Ovary (tissue), 9 donors: ENCODE results near the gene LOXL1. TPM values are rescaled to one million over a fixed set of nuclear protein-coding genes. Genes with fewer than 3 reads are reported as not detected.

Source experiments
- DNase-seq, 5 donors: peaks; one replicate each; pipeline ENCODE4 v3.0.0-alpha.2; 2019 to 2020
- H3K27ac ChIP-seq, 2 donors: fragments of 200-600 bp; one replicate each; pipeline versions ENCODE4 v1.5.1 to v1.8.0; 2019 to 2022
- H3K27me3 ChIP-seq: fragments of 200-600 bp; one replicate; pipeline ENCODE4 v1.8.0; 2022
- H3K36me3 ChIP-seq: fragments of 200-600 bp; sonication (generic); one replicate; pipeline ENCODE4 v1.5.1; 2019
- H3K4me1 ChIP-seq: one replicate; pipeline ENCODE4 v1.8.1; 2013; ENCODE audit warnings: mild to moderate bottlenecking, moderate library complexity; ENCODE audit not compliant: insufficient read depth
- H3K4me3 ChIP-seq: fragments of 200-600 bp; sonication (generic); one replicate; pipeline ENCODE4 v1.5.1; 2017
- H3K9me3 ChIP-seq, 2 donors: fragments of 200-600 bp in 1 of 2; sonication (generic) in 1 of 2; one replicate each; pipeline versions ENCODE4 v1.5.1 to v1.8.1; 2013 to 2019; ENCODE audit warnings: mild to moderate bottlenecking in 1 of 2, moderate library complexity in 1 of 2
- CTCF ChIP-seq, 3 donors: fragments of 450-650 bp in 2 of 3; fragments of 200-600 bp in 1 of 3; IDR thresholded peaks; one replicate each; pipeline versions ENCODE4 v1.5.1 to v1.8.0; 2016 to 2022; ENCODE audit warnings: antibody characterized with exemption in 3 of 3, mild to moderate bottlenecking in 1 of 3
- EP300 ChIP-seq: sonication (generic); formaldehyde crosslinking; IDR thresholded peaks from one replicate; pipeline ENCODE4 v1.6.1; 2017; ENCODE audit warnings: antibody characterized with exemption
- POLR2A ChIP-seq: fragments of 450-650 bp; IDR thresholded peaks from one replicate; pipeline ENCODE4 v1.6.1; 2017; ENCODE audit warnings: antibody characterized with exemption, mild to moderate bottlenecking, moderate library complexity
- WGBS, 3 donors: extraction: QIAGEN DNeasy Blood & Tissue Kit in 1 of 3; methylation state at CpG; one replicate each; pipeline versions ENCODE4 v1.1.5 to v1.1.7; 2013 to 2017; 5-methylcytosine and 5-hydroxymethylcytosine counted together
- intact Hi-C, 4 donors: fragments of 100-400 bp; cut with DNase I; formaldehyde crosslinking; loops; one replicate each; pipeline versions ENCODE4 v1.11.0 to v1.15.1; 2022 to 2023
- polyA plus RNA-seq, 2 donors: library from polyadenylated mRNA; stranded (reverse); fragments of 200-250 nt in 1 of 2; fragments of 350-450 nt in 1 of 2; fragmentation: Illumina TruSeq in 1 of 2; extraction: RNeasy Lipid Tissue Mini Kit (QIAGEN cat#74804) in 1 of 2; gene quantifications; one replicate each; pipeline ENCODE4 v1.2.3, GENCODE V29; 2013 to 2014
- total RNA-seq, 7 donors: library from RNA; depleted of rRNA in 2 of 7; stranded (reverse); fragments of >200 nt in 2 of 7; fragmentation: NEBNext Ultra II Directional in 3 of 7; extraction: Animal tissue kit (Norgen Biotek cat#: 25700) in 3 of 7; gene quantifications; one replicate each; pipeline versions ENCODE4 v1.1.0 to v1.2.4, GENCODE V29; 2016 to 2023
- donor health status: DM: no; HTN: no; CAD: no; lungs with moderate emphysema.
- donor health status: DM: no; HTN: no; CAD: no.
- donor health status: Bipolar disorder and iron deficiency.
- donor health status: DM: yes; HTN: yes; CAD: no.
- donor health status: DM: no; HTN: no; CAD: no.
- donor health status: DM: yes; HTN: yes; CAD: no.

Gene LOXL1
- total and polyA plus RNA-seq, 9 donors, result 10.1 to 33.8 (median 17.7) TPM

GRCh38 chr15:73902121-73903020, 23.9 kb upstream of the LOXL1 start:
- TF ChIP-seq POLR2A, result no peak
- TF ChIP-seq EP300, result no peak
- TF ChIP-seq CTCF (IDR thresholded peaks at IDR 0.05), result no peak
- Histone ChIP-seq H3K4me1 (no peaks in the 10 kb centered on the region), H3K36me3 (no peaks in the 10 kb centered on the region), H3K9me3 (no peaks in the 10 kb centered on the region), H3K4me3 (no peak overlapping the region), H3K27me3 (no peaks in the 10 kb centered on the region), H3K27ac (no peak overlapping the region)
- WGBS, 3 donors, result 67 to 72% (median 68%) methylated on average over 11 of the region's 11 CpGs
- DNase-seq, result no peak
- intact Hi-C loops, result loop anchor here in 2 of 4 donors (10.0 kb wide), 2 partner anchors 198 to 338 kb away; no protein-coding TSS in a partner anchor

GRCh38 chr15:73904026-73904815, 22.0 kb upstream of the LOXL1 start:
- Histone ChIP-seq H3K36me3 (no peaks in the 10 kb centered on the region), H3K4me1 (no peaks in the 10 kb centered on the region), H3K4me3 (no peak overlapping the region), H3K27me3 (no peaks in the 10 kb centered on the region), H3K9me3 (no peaks in the 10 kb centered on the region), H3K27ac (no peak overlapping the region)
- intact Hi-C loops, result loop anchor here in 2 of 4 donors (10.0 kb wide), 2 partner anchors 199 to 339 kb away; no protein-coding TSS in a partner anchor
- TF ChIP-seq CTCF (IDR thresholded peaks at IDR 0.05) (no peak), EP300 (no peak), POLR2A (no peak)
- 83 to 96% (median 88%) methylated on average over 9 of the region's 9 CpGs for WGBS, 3 donors
- DNase-seq, result no peak

GRCh38 chr15:73905225-73905827, 20.9 kb upstream of the LOXL1 start:
- H3K9me3 ChIP-seq, result no peaks in the 10 kb centered on the region
- H3K27ac ChIP-seq, result no peak overlapping the region
- no peaks in the 10 kb centered on the region for H3K27me3 ChIP-seq
- TF ChIP-seq EP300 (no peak), CTCF (IDR thresholded peaks at IDR 0.05) (no peak), POLR2A (no peak)
- WGBS, 3 donors, result 88 to 95% (median 93%) methylated on average over 3 of the region's 3 CpGs
- H3K4me3 ChIP-seq, result no peak overlapping the region
- H3K4me1 ChIP-seq, result no peaks in the 10 kb centered on the region
- intact Hi-C loops, result loop anchor here in 2 of 4 donors (5.0 to 10.0 kb wide), 4 partner anchors 198 to 341 kb away; no protein-coding TSS in a partner anchor
- no peak for DNase-seq
- H3K36me3 ChIP-seq, result no peaks in the 10 kb centered on the region
